Right lobe of liver (tissue), 6 donors: Measurements from ENCODE around the gene CCNG2. TPM values are rescaled to one million over a fixed set of nuclear protein-coding genes. Genes with fewer than 3 reads are reported as not detected.
A peak's percentile ranks its signal among the peaks of the same experiment; 100 is the strongest.
"Not testable (repeated sequence)": the region's sequence is repeated elsewhere in the genome, so short reads cannot be mapped to it uniquely, and the experiment has no call there.

Experiments used
- ATAC-seq, 4 donors: fragments of 200-7000 bp; cut with Tn5 transposase; one replicate each; pipeline ENCODE4 v1.9.1; 2020; ENCODE audit warnings: mild to moderate bottlenecking in 4 of 4, moderate library complexity in 4 of 4
- DNase-seq, 3 donors: peaks; one replicate each; pipeline ENCODE4 v3.0.0-alpha.2; 2020
- H3K27ac ChIP-seq, 3 donors: fragments of 200-600 bp; one replicate each; pipeline ENCODE4 v1.8.0; 2022
- H3K27me3 ChIP-seq, 2 donors: fragments of 200-600 bp; one replicate each; pipeline ENCODE4 v1.8.0; 2022
- H3K36me3 ChIP-seq, 4 donors: fragments of 200-600 bp; sonication (generic) in 1 of 4; one replicate each; pipeline versions ENCODE4 v1.5.1 to v1.8.0; 2017 to 2022; ENCODE audit warnings: control low read depth in 1 of 4
- H3K4me1 ChIP-seq, 4 donors: fragments of 200-600 bp; sonication (generic) in 1 of 4; one replicate each; pipeline versions ENCODE4 v1.5.1 to v1.8.0; 2017 to 2022; ENCODE audit warnings: control low read depth in 1 of 4
- H3K4me3 ChIP-seq, 3 donors: fragments of 200-600 bp; one replicate each; pipeline ENCODE4 v1.8.0; 2022
- H3K9me3 ChIP-seq, 4 donors: fragments of 200-600 bp; sonication (generic) in 1 of 4; one replicate each; pipeline versions ENCODE4 v1.5.1 to v1.8.0; 2017 to 2022; ENCODE audit warnings: control low read depth in 1 of 4
- POLR2A ChIP-seq: fragments of 450-650 bp; IDR thresholded peaks from one replicate; pipeline ENCODE4 v1.6.1; 2017; ENCODE audit warnings: antibody characterized with exemption, mild to moderate bottlenecking
- WGBS: methylation state at CpG from one replicate; pipeline ENCODE4 v1.1.6; 2018; ENCODE audit warnings: low coverage, low lambda C conversion rate; ENCODE audit not compliant: insufficient coverage; ENCODE audit errors: missing lambda C conversion rate; 5-methylcytosine and 5-hydroxymethylcytosine counted together
- intact Hi-C, 2 donors: fragments of 100-400 bp; cut with DNase I; formaldehyde crosslinking; loops; one replicate each; pipeline versions ENCODE4 v1.11.2 to v1.14.1; 2022
- total RNA-seq, 6 experiments: library from RNA; depleted of rRNA in 2 of 6; stranded (reverse); fragments of >200 nt in 2 of 6; fragmentation: NEBNext Ultra II Directional in 3 of 6; extraction: Animal tissue kit (Norgen Biotek cat#: 25700) in 3 of 6; gene quantifications; one replicate each; pipeline versions ENCODE4 v1.1.0 to v1.2.4, GENCODE V29; 2016 to 2023
- TF ChIP-seq, protein P1 (sequence below), 4 donors: fragments of 200-600 bp in 3 of 4; fragments of 450-650 bp in 1 of 4; IDR thresholded peaks; one replicate each; pipeline versions ENCODE4 v1.5.1 to v1.8.0; 2016 to 2022; ENCODE audit warnings: antibody characterized with exemption in 4 of 4, mild to moderate bottlenecking in 2 of 4
- donor health status: DM: no; HTN: yes; CAD: no.
- donor health status: DM: no; HTN: no; CAD: no.
- donor health status: DM: no; HTN: no; CAD: no.
- donor health status: DM: no; HTN: yes; CAD: no.
- donor health status: DM: no; HTN: yes; CAD: no.

CCNG2 gene
- total RNA-seq, 6 experiments from 2014 or later: 3.3 to 15.6 (median 6.1) TPM

DNA sequence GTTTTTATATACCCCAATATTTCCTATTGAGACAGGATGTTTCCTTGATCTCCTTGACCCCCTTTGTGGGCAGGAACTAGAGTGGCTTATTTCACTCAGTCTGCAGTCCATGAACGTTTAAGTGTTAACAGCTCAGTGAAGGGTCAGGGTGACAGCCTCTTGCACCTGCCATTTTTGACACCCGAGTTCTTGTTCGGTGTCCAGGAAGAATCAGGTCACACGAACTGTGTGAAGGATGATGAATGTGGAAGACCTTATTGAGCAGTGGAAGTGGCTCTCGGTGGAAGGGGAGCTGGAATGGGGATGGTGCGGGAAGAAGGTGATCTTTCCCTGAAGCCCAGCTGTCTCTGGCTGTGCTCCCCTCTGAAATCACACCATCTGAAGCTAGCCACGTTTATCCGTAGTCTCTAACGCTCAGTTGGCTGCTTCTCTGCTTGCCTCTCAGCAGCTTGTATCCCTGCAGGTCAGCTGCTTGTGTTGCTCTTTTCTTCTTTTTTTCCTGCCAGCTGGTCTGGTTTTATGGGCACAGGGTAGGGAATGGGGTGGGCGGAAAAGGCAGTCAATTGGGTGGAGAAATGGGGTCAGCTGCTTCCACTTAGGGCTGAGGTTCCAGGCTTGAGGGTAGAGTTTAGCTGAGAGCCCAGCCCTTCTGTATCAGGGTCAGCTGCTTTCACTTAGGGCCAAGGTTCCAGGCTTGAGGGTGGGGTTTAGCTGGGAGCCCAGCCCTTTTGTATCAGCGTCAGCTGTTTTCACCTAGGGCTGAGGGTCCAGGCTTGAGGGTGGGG is 29.0 kb upstream of the CCNG2 start:
- Histone ChIP-seq H3K4me3 (no peak overlapping the region), H3K4me1 (no peaks in the 10 kb centered on the region), H3K27ac (no peak overlapping the region), H3K9me3 (no peaks in the 10 kb centered on the region), H3K36me3 (no peaks in the 10 kb centered on the region), H3K27me3 (no peaks in the 10 kb centered on the region)
- DNase-seq (no peak), ATAC-seq (peak in 1 of 4 donors; percentile 29)
- 46% methylated on average over 11 of the region's 11 CpGs for WGBS
- no peak for TF ChIP-seq POLR2A
- TF ChIP-seq, protein P1, sequence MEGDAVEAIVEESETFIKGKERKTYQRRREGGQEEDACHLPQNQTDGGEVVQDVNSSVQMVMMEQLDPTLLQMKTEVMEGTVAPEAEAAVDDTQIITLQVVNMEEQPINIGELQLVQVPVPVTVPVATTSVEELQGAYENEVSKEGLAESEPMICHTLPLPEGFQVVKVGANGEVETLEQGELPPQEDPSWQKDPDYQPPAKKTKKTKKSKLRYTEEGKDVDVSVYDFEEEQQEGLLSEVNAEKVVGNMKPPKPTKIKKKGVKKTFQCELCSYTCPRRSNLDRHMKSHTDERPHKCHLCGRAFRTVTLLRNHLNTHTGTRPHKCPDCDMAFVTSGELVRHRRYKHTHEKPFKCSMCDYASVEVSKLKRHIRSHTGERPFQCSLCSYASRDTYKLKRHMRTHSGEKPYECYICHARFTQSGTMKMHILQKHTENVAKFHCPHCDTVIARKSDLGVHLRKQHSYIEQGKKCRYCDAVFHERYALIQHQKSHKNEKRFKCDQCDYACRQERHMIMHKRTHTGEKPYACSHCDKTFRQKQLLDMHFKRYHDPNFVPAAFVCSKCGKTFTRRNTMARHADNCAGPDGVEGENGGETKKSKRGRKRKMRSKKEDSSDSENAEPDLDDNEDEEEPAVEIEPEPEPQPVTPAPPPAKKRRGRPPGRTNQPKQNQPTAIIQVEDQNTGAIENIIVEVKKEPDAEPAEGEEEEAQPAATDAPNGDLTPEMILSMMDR (IDR thresholded peaks at IDR 0.05): no peak
- intact Hi-C loops: no loop called here

DNA sequence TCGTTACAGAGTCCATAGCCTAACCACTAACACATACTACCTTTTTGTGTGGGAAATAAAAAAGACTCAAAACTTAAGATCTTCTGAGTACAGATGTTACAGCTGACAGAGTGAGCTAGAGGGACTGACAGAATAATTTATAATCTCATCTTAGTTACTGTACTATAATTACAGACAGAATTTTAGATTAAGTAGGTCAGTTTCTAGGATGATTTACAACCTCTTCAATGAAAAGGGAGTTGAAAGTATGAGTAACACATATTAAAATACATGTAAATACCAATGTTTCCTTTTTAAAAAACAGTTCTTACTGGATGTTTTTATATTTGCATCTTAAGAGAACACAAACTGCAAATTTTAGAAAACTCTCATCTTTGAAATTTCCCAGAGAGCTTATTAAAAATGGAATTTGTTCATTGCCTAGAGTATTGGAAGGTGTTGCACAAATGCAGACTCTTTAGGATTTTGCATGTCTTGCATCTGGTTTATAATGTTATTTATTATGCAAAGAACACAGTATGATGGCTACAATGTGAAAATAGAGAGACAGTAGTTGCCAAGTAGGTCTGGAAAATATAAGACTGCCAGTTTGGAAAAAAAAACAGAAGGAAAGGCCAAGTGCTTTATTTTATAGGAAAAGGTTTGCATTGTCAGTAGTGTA is 24.2 kb upstream of the CCNG2 start:
- ATAC-seq: no peak
- no peak for DNase-seq
- Histone ChIP-seq H3K4me1 (no peaks in the 10 kb centered on the region), H3K4me3 (no peak overlapping the region), H3K27me3 (no peaks in the 10 kb centered on the region), H3K9me3 (no peaks in the 10 kb centered on the region), H3K36me3 (no peaks in the 10 kb centered on the region), H3K27ac (no peak overlapping the region)
- TF ChIP-seq POLR2A: no peak
- TF ChIP-seq, protein P1 (IDR thresholded peaks at IDR 0.05): no peak
- intact Hi-C loops: no loop called here
- 64% methylated on average over 1 of the region's 1 CpG for WGBS

DNA sequence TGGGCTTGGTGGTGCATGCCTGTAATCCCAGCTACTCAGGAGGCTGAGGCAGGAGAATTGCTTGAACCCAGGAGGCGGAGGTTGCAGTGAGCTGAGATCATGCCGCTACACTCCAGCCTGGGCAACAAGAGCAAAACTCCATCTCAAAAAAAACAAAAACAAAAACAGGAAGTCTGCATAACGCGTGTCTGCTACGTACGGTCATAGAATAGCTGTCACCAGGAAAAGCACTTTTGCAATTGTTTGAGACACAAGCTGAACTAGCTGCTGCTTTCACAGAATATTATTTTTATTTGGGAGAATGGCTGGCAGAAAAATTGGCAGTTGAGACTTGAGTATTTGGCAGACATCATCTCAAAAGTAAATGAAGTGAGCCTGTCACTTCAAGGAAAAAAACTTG is 19.6 kb upstream of the CCNG2 start:
- H3K27me3 ChIP-seq, intact Hi-C loops, H3K9me3 ChIP-seq, H3K27ac ChIP-seq, H3K36me3 ChIP-seq, DNase-seq, H3K4me3 ChIP-seq, H3K4me1 ChIP-seq: not testable (repeated sequence)
- ATAC-seq: peak; percentile 30 to 49 (median 44)
- 35% methylated on average over 6 of the region's 6 CpGs for WGBS

DNA sequence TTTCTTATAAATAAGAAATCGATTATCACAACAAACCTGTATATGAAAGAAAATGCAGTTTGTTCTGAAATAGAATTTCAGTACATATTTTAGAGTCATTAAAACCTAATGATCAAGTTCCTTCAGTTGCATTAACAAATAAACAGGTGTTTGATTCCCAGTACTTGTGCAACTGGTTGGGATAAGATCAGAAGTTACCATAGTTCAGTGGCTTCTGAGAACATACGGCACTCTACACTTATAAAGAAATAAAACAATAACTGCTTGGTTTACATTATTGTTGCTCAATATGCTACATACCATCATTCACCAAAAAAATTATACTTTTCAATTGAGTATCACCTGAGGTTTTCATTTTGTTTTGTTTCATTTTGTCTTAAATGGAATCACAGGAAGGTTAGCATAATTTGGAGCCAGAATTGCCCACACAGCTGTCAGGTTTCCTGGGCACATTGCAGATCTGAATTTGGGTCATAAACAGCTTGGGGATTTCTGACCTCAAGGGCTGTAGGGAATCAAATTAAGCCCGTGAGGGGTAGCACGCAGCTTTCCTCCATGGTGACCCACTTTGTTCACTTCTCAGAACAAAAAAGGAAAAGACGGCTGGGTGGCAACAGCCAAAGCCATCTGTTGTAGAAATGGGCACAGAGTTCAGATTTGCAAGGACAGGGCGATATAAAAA is 14.9 kb upstream of the CCNG2 start:
- H3K4me1 ChIP-seq: no peaks in the 10 kb centered on the region
- 69% methylated on average over 6 of the region's 6 CpGs for WGBS
- ATAC-seq (no peak), DNase-seq (no peak)
- no peaks in the 10 kb centered on the region for H3K27me3 ChIP-seq
- no peaks in the 10 kb centered on the region for H3K36me3 ChIP-seq
- H3K27ac ChIP-seq: no peak overlapping the region
- TF ChIP-seq, protein P1 (IDR thresholded peaks at IDR 0.05): no peak
- no peak for TF ChIP-seq POLR2A
- no peaks in the 10 kb centered on the region for H3K9me3 ChIP-seq
- intact Hi-C loops: no loop called here
- H3K4me3 ChIP-seq: no peak overlapping the region

DNA sequence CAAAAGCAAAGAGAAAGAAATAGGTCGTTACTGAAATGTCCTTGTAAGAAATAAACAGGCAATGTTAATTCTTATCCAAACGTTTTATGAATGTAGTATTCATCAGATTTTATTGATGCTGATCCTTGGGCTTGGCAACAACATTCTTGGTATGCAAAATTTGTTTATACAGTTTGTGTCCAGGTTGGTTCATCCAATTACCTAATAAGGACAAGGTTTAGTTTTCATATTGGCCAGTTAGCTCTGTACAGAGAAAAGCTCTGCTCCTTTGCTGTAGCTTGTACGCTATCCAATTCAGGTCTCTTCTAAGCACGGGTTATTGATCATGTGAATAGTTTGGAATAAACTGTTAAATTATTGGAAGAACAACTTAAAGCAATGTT is 14.4 kb upstream of the CCNG2 start:
- WGBS: 72% methylated on average over 4 of the region's 4 CpGs
- intact Hi-C loops: no loop called here
- H3K4me1 ChIP-seq: no peaks in the 10 kb centered on the region
- ATAC-seq (no peak), DNase-seq (no peak)
- no peak overlapping the region for H3K4me3 ChIP-seq
- TF ChIP-seq, protein P1 (IDR thresholded peaks at IDR 0.05): no peak
- no peak for TF ChIP-seq POLR2A
- no peaks in the 10 kb centered on the region for H3K9me3 ChIP-seq
- H3K27me3 ChIP-seq: no peaks in the 10 kb centered on the region
- H3K36me3 ChIP-seq: no peaks in the 10 kb centered on the region
- H3K27ac ChIP-seq: no peak overlapping the region
